Measurements from ENCODE around the gene NCAPD3. TPM values are rescaled to one million over a fixed set of nuclear protein-coding genes. Genes with fewer than 3 reads are reported as not detected.
"Not testable (repeated sequence)": the region's sequence is repeated elsewhere in the genome, so short reads cannot be mapped to it uniquely, and the experiment has no call there.

Gene NCAPD3
- total RNA-seq, 2 experiments from 2014 or later: 94.6 to 101 TPM

- Mint-ChIP-seq H3K4me1 (ENCODE audit: low read depth) (no peaks in the 10 kb centered on the region), H3K36me3 (peaks cover 14% of the 10 kb centered on the region), H3K4me3 (no peak overlapping the region), H3K27ac (no peak overlapping the region), H3K27me3 (no peaks in the 10 kb centered on the region), H3K9me3 (no peaks in the 10 kb centered on the region)
- ChIA-PET POLR2A (interaction anchor here (1.8 kb wide), 1 partner anchor 38 kb away, joined by 7 read pairs; the partner anchor contains the start of genes NCAPD3 and VPS26B), CTCF (interaction anchor here (0.6 to 3.4 kb wide), 16 partner anchors 9 to 131 kb away, joined by 3 to 32 read pairs (median 4); partner anchors contain the start of genes ACAD8, GLB1L2, GLB1L3 and NCAPD3)
- intact Hi-C loops (cut with micrococcal nuclease): no loop called here
- peak; percentile 39 for DNase-seq
Measured at GRCh38 chr11:134261626-134262488, 38.1 kb upstream of the NCAPD3 start.

- peaks cover 14% of the 10 kb centered on the region for H3K36me3 Mint-ChIP-seq
- ChIA-PET CTCF (interaction anchor here (1.5 to 3.4 kb wide), 3 partner anchors 9 to 13 kb away, joined by 9 to 32 read pairs (median 26); partner anchors contain the start of genes ACAD8, GLB1L3 and THYN1), POLR2A (interaction anchor here (1.2 kb wide), 1 partner anchor 12 kb away, joined by 4 read pairs; no protein-coding TSS in a partner anchor)
- H3K4me1 Mint-ChIP-seq (ENCODE audit: low read depth): no peaks in the 10 kb centered on the region
- no peaks in the 10 kb centered on the region for H3K9me3 Mint-ChIP-seq
- no peaks in the 10 kb centered on the region for H3K27me3 Mint-ChIP-seq
- H3K27ac Mint-ChIP-seq: no peak overlapping the region
- no peak overlapping the region for H3K4me3 Mint-ChIP-seq
- DNase-seq: no peak
- intact Hi-C loops (cut with micrococcal nuclease): no loop called here
Measured at GRCh38 chr11:134260983-134261382, 37.2 kb upstream of the NCAPD3 start.

- Mint-ChIP-seq H3K4me1 (ENCODE audit: low read depth) (peaks cover 3% of the 10 kb centered on the region), H3K27ac (no peak overlapping the region), H3K4me3 (no peak overlapping the region), H3K36me3 (peaks cover 14% of the 10 kb centered on the region), H3K27me3 (no peaks in the 10 kb centered on the region), H3K9me3 (no peaks in the 10 kb centered on the region)
- intact Hi-C loops (cut with micrococcal nuclease): no loop called here
- no peak for DNase-seq
- ChIA-PET POLR2A (interaction anchor here (1.2 kb wide), 1 partner anchor 11 kb away, joined by 4 read pairs; no protein-coding TSS in a partner anchor), CTCF (interaction anchor here (3.2 to 3.4 kb wide), 2 partner anchors 8 to 14 kb away, joined by 26 to 32 read pairs; partner anchors contain the start of genes ACAD8, GLB1L3 and THYN1)
Measured at GRCh38 chr11:134260503-134260902, 36.7 kb upstream of the NCAPD3 start.

- intact Hi-C loops (cut with micrococcal nuclease): no loop called here
- H3K27me3 Mint-ChIP-seq: no peaks in the 10 kb centered on the region
- CTCF ChIA-PET: no interaction called here
Measured at GRCh38 chr11:134258577-134258976, 34.8 kb upstream of the NCAPD3 start.

GRCh38 chr11:134257101-134257500, 33.3 kb upstream of the NCAPD3 start:
- H3K27me3 Mint-ChIP-seq: no peaks in the 10 kb centered on the region
- peaks cover 19% of the 10 kb centered on the region for H3K4me1 Mint-ChIP-seq (ENCODE audit: low read depth)
- H3K4me3 Mint-ChIP-seq: no peak overlapping the region
- H3K27ac Mint-ChIP-seq: no peak overlapping the region
- H3K36me3 Mint-ChIP-seq: peaks cover 12% of the 10 kb centered on the region
- no peaks in the 10 kb centered on the region for H3K9me3 Mint-ChIP-seq
- intact Hi-C loops (cut with micrococcal nuclease): no loop called here
- CTCF ChIA-PET: interaction anchor here (1.1 kb wide), 1 partner anchor 19 kb away, joined by 3 read pairs; no protein-coding TSS in a partner anchor
- DNase-seq: no peak
- POLR2A ChIA-PET: no interaction called here

More at GRCh38 chr11:134258577-134258976, 34.8 kb upstream of the NCAPD3 start:
- Mint-ChIP-seq H3K27ac (no peak overlapping the region), H3K4me3 (no peak overlapping the region), H3K4me1 (ENCODE audit: low read depth) (peaks cover 14% of the 10 kb centered on the region), H3K9me3 (no peaks in the 10 kb centered on the region), H3K36me3 (peaks cover 13% of the 10 kb centered on the region)
- POLR2A ChIA-PET: no interaction called here
- no peak for DNase-seq

GRCh38 chr11:134255184-134255561, 31.4 kb upstream of the NCAPD3 start:
- ChIA-PET POLR2A (interaction anchor here (7.9 kb wide), 1 partner anchor 30 kb away, joined by 67 read pairs; the partner anchor contains the start of genes NCAPD3 and VPS26B), CTCF (interaction anchor here (1.0 to 4.6 kb wide), 5 partner anchors 11 to 327 kb away, joined by 3 to 20 read pairs (median 5); partner anchors contain the start of gene GLB1L3)
- H3K9me3 Mint-ChIP-seq; H3K27ac Mint-ChIP-seq; H3K27me3 Mint-ChIP-seq; H3K4me3 Mint-ChIP-seq; intact Hi-C loops (cut with micrococcal nuclease); DNase-seq: not testable (repeated sequence)
- H3K4me1 Mint-ChIP-seq (ENCODE audit: low read depth): peaks cover 29% of the 10 kb centered on the region
- H3K36me3 Mint-ChIP-seq: peaks cover 12% of the 10 kb centered on the region

GRCh38 chr11:134254433-134255183, 30.8 kb upstream of the NCAPD3 start:
- no peak overlapping the region for H3K27ac Mint-ChIP-seq
- no peaks in the 10 kb centered on the region for H3K27me3 Mint-ChIP-seq
- CTCF ChIA-PET: interaction anchor here (1.0 to 5.0 kb wide), 7 partner anchors 8 to 326 kb away, joined by 3 to 32 read pairs (median 6); partner anchors contain the start of genes GLB1L3, NCAPD3 and VPS26B
- peaks cover 12% of the 10 kb centered on the region for H3K36me3 Mint-ChIP-seq
- H3K4me1 Mint-ChIP-seq (ENCODE audit: low read depth): peaks cover 29% of the 10 kb centered on the region
- no peaks in the 10 kb centered on the region for H3K9me3 Mint-ChIP-seq
- intact Hi-C loops (cut with micrococcal nuclease): loop anchor here (5.0 kb wide), 1 partner anchor 307 kb away; no protein-coding TSS in a partner anchor
- no peak for DNase-seq
- POLR2A ChIA-PET: interaction anchor here (7.9 kb wide), 1 partner anchor 30 kb away, joined by 67 read pairs; the partner anchor contains the start of genes NCAPD3 and VPS26B
- H3K4me3 Mint-ChIP-seq: peak overlapping the region; percentile 89

GRCh38 chr11:134253188-134253993, 29.6 kb upstream of the NCAPD3 start, which contains the start of the genes ACAD8 and THYN1:
ACAD8 (plus strand) TSS chr11:134253568; CDS start chr11:134253601, 33 bp downstream.
THYN1 (minus strand) TSS chr11:134253352; CDS start chr11:134252882, 470 bp downstream.
- ChIA-PET CTCF (interaction anchor here (0.6 to 5.0 kb wide), 7 partner anchors 9 to 47 kb away, joined by 3 to 32 read pairs (median 6); partner anchors contain the start of genes GLB1L3, NCAPD3 and VPS26B), POLR2A (interaction anchor here (0.9 to 7.9 kb wide), 4 partner anchors 19 to 29 kb away, joined by 4 to 67 read pairs (median 6); partner anchors contain the start of genes GLB1L3, NCAPD3 and VPS26B)
- Mint-ChIP-seq H3K36me3 (peaks cover 13% of the 10 kb centered on the region), H3K27ac (peak within 1 kb of the TSS; percentile 89), H3K9me3 (no peaks in the 10 kb centered on the region), H3K27me3 (no peaks in the 10 kb centered on the region), H3K4me3 (peak within 1 kb of the TSS; percentile 89), H3K4me1 (ENCODE audit: low read depth) (peaks cover 40% of the 10 kb centered on the region)
- intact Hi-C loops (cut with micrococcal nuclease): loop anchor here (1.0 to 5.0 kb wide), 6 partner anchors 22 to 325 kb away; partner anchors contain the start of genes GLB1L2 and VPS26B
- peak; percentile 97 for DNase-seq

GRCh38 chr11:134252346-134253187, 28.8 kb upstream of the NCAPD3 start:
- ChIA-PET CTCF (interaction anchor here (2.3 to 5.0 kb wide), 4 partner anchors 10 to 28 kb away, joined by 8 to 32 read pairs (median 16); partner anchors contain the start of genes GLB1L3, NCAPD3 and VPS26B), POLR2A (interaction anchor here (0.7 to 7.9 kb wide), 4 partner anchors 18 to 28 kb away, joined by 3 to 67 read pairs (median 5); partner anchors contain the start of genes GLB1L3, NCAPD3 and VPS26B)
- intact Hi-C loops (cut with micrococcal nuclease): loop anchor here (1.0 to 5.0 kb wide), 6 partner anchors 23 to 324 kb away; partner anchors contain the start of genes GLB1L2 and VPS26B
- H3K27ac Mint-ChIP-seq: peak overlapping the region; percentile 89
- no peaks in the 10 kb centered on the region for H3K9me3 Mint-ChIP-seq
- H3K4me1 Mint-ChIP-seq (ENCODE audit: low read depth): peaks cover 41% of the 10 kb centered on the region
- H3K36me3 Mint-ChIP-seq: peaks cover 17% of the 10 kb centered on the region
- H3K27me3 Mint-ChIP-seq: no peaks in the 10 kb centered on the region
- peak; percentile 47 for DNase-seq
- H3K4me3 Mint-ChIP-seq: peak overlapping the region; percentile 89
